BJ (cell line): ENCODE data around the gene KRAS. TPM values are rescaled to one million over a fixed set of nuclear protein-coding genes. Genes with fewer than 3 reads are reported as not detected.

Experiments
- CTCF ChIA-PET: fragments of 350-600 bp; formaldehyde crosslinking; extraction: SDS; loops from one replicate; lab custom pipeline; 2021; ENCODE audit warnings: antibody characterized with exemption, inconsistent platforms; lab: Yijun Ruan, JAX
- POLR2A ChIA-PET: fragments of 300-600 bp; sonication (Branson Sonifier 250); formaldehyde crosslinking; extraction: SDS; loops from one replicate; lab custom pipeline; 2021; ENCODE audit warnings: antibody characterized with exemption; lab: Charles Lee
- DNase-seq: peaks from one replicate; pipeline ENCODE4 v3.0.0-alpha.2; 2011; ENCODE audit warnings: low read depth
- H3K27me3 ChIP-seq: 2 replicates; pipeline ENCODE4 v1.6.0; 2011; ENCODE audit warnings: low read length; ENCODE audit not compliant: control insufficient read depth, insufficient read depth
- H3K36me3 ChIP-seq: 2 replicates; pipeline ENCODE4 v1.5.1; 2011; ENCODE audit warnings: low read length; ENCODE audit not compliant: control insufficient read depth, insufficient read depth
- H3K4me3 ChIP-seq: 2 replicates; pipeline ENCODE4 v1.5.1; 2011; ENCODE audit warnings: low read depth, mild to moderate bottlenecking, control low read depth, low read length
- CTCF ChIP-seq: IDR thresholded peaks from 2 replicates; pipeline ENCODE4 v1.5.1; 2011; ENCODE audit warnings: low read depth, mild to moderate bottlenecking, control low read depth, inconsistent platforms, low read length, moderate library complexity; ENCODE audit not compliant: insufficient read depth
- polyA plus RNA-seq: library from polyadenylated mRNA; depleted of rRNA; stranded (reverse); fragments of >200 nt; gene quantifications from 2 replicates; pipeline ENCODE4 v1.2.3, GENCODE V29; 2011

The KRAS gene
- polyA plus RNA-seq, 1 experiment, result 8.5 TPM

- ChIA-PET POLR2A (no interaction called here), CTCF (interaction anchor here (1.5 kb wide), 1 partner anchor 15 kb away, joined by 3 read pairs; no protein-coding TSS in a partner anchor)
- no peak for TF ChIP-seq CTCF
These were observed 6.1 kb upstream of the KRAS start for GRCh38 chr12:25256826-25257225.

GRCh38 chr12:25256005-25256404 is 5.3 kb upstream of the KRAS start:
- no peak for TF ChIP-seq CTCF
- no peak overlapping the region for H3K4me3 ChIP-seq

More at GRCh38 chr12:25256826-25257225, 6.1 kb upstream of the KRAS start:
- peaks cover 2% of the 10 kb centered on the region; the same call in 1 of the 2 replicates for H3K27me3 ChIP-seq
- no peak overlapping the region for H3K4me3 ChIP-seq
- H3K36me3 ChIP-seq, result no peaks in the 10 kb centered on the region
- DNase-seq, result no peak

GRCh38 chr12:25254271-25254880 is 3.6 kb upstream of the KRAS start:
- no peak for TF ChIP-seq CTCF
- DNase-seq, result no peak
- no peaks in the 10 kb centered on the region for H3K36me3 ChIP-seq
- POLR2A ChIA-PET, result no interaction called here
- H3K4me3 ChIP-seq, result no peak overlapping the region
- H3K27me3 ChIP-seq, result 0 out of 2 replicates have a peak, but pooled peaks cover 2% of the 10 kb centered on the region
- CTCF ChIA-PET, result no interaction called here

More at GRCh38 chr12:25256005-25256404, 5.3 kb upstream of the KRAS start:
- Histone ChIP-seq H3K36me3 (no peaks in the 10 kb centered on the region), H3K27me3 (peaks cover 2% of the 10 kb centered on the region; the same call in 1 of the 2 replicates)
- DNase-seq, result no peak
- ChIA-PET POLR2A (no interaction called here), CTCF (interaction anchor here (1.3 kb wide), 1 partner anchor 8 kb away, joined by 4 read pairs; no protein-coding TSS in a partner anchor)

- ChIA-PET CTCF (interaction anchor here (0.8 kb wide), 1 partner anchor 134 kb away, joined by 4 read pairs; no protein-coding TSS in a partner anchor), POLR2A (no interaction called here)
- DNase-seq, result no peak
- 0 out of 2 replicates have a peak, but pooled peaks cover 2% of the 10 kb centered on the region for H3K27me3 ChIP-seq
- TF ChIP-seq CTCF, result no peak
- no peak overlapping the region for H3K4me3 ChIP-seq
- no peaks in the 10 kb centered on the region for H3K36me3 ChIP-seq
These were observed 2.8 kb upstream of the KRAS start for GRCh38 chr12:25253371-25254068.

GRCh38 chr12:25252946-25253345 is 2.2 kb upstream of the KRAS start:
- POLR2A ChIA-PET, result no interaction called here
- Histone ChIP-seq H3K27me3 (0 out of 2 replicates have a peak, but pooled peaks cover 2% of the 10 kb centered on the region), H3K4me3 (no peak overlapping the region), H3K36me3 (no peaks in the 10 kb centered on the region)
- DNase-seq, result no peak
- no peak for TF ChIP-seq CTCF
- CTCF ChIA-PET, result interaction anchor here (0.8 to 1.2 kb wide), 2 partner anchors 52 to 134 kb away, joined by 3 to 4 read pairs; no protein-coding TSS in a partner anchor
